Raji (cell line): Measurements from ENCODE around the gene TRPM8.

Experiments
- POLR2A ChIP-seq: IDR thresholded peaks from 2 replicates; pipeline ENCODE4 v1.6.1; 2011; ENCODE audit warnings: low read depth, low read length, control low read depth; ENCODE audit not compliant: insufficient read depth

Gene TRPM8

GRCh38 chr2:233961905-233962304, 44.7 kb downstream of the TRPM8 start:
- no peak for TF ChIP-seq POLR2A

DNA sequence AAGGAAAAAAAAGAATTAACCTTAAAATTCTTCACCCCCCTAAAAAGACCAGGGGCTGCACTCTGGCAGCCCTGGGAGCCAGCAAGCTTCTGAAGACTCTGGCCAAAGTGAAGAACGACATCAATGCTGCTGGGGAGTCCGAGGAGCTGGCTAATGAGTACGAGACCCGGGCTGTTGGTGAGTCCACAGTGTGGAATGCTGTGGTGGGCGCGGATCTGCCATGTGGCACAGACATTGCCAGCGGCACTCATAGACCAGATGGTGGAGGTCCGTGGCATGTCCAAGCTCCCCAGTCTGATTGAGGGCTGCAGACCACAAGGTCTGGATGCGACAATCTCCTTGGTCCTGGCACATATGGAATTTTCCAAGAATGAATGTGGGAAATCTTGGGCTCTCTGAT, 47.4 kb downstream of the TRPM8 start:
- no peak for TF ChIP-seq POLR2A

DNA sequence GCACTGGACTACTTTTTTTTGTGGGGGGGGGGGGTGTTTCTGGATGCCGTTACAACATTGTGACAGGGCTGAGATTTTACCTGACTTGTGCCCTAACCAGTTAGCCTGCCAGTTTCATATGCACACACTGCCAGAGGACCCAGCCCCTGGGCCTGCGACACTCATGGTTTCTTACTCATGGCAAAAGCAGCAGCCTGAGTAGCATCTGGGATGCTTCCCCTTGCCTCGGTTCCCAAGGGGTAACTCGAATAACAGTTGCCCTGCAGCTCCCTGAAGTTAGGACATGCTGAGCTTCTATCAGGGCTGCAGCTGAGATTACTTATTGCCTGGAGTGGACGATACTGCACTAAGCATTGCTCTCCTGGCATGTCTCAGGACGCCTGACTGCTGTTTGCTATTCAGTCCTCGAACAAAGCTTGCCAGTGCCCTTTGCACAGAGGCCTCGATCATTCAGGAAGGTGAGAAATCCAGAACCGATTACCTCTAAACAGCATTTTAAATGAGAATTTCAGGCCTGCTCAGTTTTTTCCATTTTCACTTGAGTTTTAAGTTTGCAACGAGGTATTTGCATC, 47.9 kb downstream of the TRPM8 start:
- no peak for TF ChIP-seq POLR2A

GRCh38 chr2:233966388-233966787, 49.2 kb downstream of the TRPM8 start:
- no peak for TF ChIP-seq POLR2A

DNA sequence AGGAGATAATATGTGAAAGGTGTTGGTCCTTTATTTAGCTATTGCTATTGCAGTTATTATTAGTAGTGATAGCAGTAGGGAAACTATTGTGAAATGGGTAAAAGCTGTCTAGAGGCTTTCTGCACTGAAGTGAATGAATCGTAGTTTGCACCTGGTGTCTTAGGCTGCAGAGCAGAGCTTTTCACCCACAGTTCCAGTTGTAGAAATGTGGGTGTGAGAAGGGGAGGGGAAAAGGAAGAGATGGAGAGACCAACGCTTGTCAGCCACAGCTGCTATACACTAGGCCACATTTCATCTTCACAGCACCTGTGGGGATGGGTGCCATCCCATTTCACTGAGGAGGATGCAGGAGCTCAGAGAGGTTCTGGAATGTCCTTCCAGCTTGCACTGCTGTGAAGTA, 50.0 kb downstream of the TRPM8 start:
- TF ChIP-seq POLR2A, result no peak

DNA sequence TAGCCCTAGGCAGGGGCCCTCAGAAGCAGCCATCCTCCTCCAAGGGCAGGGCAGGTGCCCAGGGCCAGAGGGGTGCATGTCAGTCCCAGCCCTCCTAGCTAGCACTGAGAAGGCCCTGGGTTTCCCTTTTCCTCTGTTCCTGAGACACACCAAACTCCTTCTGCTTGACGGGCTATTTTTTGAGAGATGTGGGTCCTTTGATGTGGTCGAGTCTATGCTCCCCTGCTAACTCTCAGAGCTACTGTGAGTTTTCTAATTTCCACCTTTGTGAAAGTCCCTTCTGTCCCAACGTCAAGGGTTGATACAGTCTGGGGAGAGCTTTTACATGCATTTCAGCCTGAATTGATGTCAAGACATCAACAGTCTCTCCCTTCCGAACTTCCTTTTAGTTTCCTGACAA, 51.4 kb downstream of the TRPM8 start:
- no peak for TF ChIP-seq POLR2A

DNA sequence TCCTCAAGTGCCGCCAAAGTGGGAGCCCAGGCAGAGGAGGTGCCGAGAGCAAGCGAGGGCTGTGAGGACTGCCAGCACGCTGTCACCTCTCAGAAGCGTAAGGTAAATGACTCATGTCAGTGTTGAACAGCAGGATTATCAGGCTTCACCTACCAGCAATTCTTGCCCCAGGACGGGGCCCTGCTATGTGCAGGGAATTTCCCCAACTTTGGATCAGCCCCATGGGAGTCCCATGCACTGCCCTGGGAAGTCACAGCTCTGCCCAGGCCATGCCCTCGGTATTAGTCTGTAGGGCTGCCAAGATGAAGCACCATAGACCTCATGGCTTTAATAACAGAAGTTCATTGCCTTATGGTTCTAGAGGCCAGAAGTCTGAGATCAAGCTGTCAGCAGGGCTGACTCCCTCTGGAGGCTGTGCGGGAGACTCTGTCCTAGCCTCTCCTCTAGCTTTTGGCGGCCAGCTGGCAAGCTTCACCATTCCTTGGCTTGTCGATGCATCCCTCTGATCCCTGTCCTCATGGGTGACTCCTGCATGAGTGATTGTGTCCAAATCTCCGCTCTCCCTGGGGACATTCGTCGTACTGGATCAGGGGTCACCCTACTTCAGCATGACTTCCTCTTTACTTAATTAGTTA, 55.9 kb downstream of the TRPM8 start:
- no peak for TF ChIP-seq POLR2A

DNA sequence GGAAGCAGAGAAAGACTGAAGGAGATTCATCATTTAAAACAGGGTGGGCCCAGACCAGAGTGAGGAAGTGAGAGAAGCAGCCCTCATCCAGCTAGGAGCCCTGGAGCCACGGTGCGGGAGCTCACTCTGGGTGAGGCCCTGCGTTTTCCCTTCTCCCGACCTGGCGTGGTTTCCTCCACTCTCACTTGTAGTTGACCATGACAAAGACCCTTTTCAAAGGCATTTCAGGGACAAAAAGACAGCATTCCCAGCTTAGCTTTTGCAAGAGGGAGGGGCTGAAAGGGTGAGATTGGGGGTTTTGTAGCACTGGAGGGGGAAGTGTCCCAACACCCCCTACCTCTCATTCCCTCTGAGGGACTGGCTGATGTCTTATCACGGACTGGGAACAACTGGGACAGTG, 56.6 kb downstream of the TRPM8 start:
- no peak for TF ChIP-seq POLR2A

- TF ChIP-seq POLR2A, result no peak
Measured at GRCh38 chr2:233974530-233975071, 57.4 kb downstream of the TRPM8 start.

GRCh38 chr2:233976087-233976486, 58.9 kb downstream of the TRPM8 start:
- no peak for TF ChIP-seq POLR2A

- TF ChIP-seq POLR2A, result no peak
Measured at GRCh38 chr2:233976690-233977294, 59.6 kb downstream of the TRPM8 start.

DNA sequence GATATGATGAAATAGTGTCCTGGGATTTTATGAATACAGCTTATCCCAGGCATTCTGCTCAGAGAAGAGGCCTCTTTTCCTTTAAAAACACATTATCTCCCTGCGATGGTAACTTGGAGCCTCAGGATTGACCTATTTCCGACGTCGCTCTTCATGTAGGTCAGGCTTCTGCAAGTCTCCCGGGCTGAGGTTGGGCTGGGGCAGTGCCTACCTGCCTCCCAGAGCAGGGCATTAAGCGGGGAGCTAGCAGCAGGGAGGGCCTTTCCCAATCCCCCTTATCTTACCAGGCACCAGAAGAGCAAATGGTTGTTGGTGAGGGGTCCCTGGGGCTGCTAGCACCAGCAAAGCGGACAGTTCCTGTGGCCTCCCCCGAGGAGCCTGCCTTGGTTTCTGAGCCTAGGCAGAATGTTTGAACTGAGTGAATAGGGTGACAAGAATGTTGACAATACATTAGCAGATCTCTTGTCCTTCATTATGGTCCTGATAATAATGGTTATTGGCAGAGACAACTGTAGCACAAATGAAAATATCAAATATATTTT, 60.2 kb downstream of the TRPM8 start:
- no peak for TF ChIP-seq POLR2A

- no peak for TF ChIP-seq POLR2A
Measured at GRCh38 chr2:233979748-233980147, 62.6 kb downstream of the TRPM8 start.

- TF ChIP-seq POLR2A, result no peak
Measured at GRCh38 chr2:233980955-233981561, 63.9 kb downstream of the TRPM8 start.

- no peak for TF ChIP-seq POLR2A
Measured at GRCh38 chr2:233981574-233982420, 64.6 kb downstream of the TRPM8 start.

- no peak for TF ChIP-seq POLR2A
Measured at GRCh38 chr2:233982421-233983121, 65.4 kb downstream of the TRPM8 start.
